Stimulated activated CD8-positive, alpha-beta memory T cell treated with anti-CD3 and anti-CD28 coated beads, Interleukin-7, amount 100 ng/mL, for 24 hours (primary cell): ENCODE data around the gene OR4D9.

ENCODE experiments used
- DNase-seq: peaks from one replicate; pipeline ENCODE4 v3.0.0-alpha.2; 2020; ENCODE audit warnings: low read depth

The OR4D9 gene

DNA sequence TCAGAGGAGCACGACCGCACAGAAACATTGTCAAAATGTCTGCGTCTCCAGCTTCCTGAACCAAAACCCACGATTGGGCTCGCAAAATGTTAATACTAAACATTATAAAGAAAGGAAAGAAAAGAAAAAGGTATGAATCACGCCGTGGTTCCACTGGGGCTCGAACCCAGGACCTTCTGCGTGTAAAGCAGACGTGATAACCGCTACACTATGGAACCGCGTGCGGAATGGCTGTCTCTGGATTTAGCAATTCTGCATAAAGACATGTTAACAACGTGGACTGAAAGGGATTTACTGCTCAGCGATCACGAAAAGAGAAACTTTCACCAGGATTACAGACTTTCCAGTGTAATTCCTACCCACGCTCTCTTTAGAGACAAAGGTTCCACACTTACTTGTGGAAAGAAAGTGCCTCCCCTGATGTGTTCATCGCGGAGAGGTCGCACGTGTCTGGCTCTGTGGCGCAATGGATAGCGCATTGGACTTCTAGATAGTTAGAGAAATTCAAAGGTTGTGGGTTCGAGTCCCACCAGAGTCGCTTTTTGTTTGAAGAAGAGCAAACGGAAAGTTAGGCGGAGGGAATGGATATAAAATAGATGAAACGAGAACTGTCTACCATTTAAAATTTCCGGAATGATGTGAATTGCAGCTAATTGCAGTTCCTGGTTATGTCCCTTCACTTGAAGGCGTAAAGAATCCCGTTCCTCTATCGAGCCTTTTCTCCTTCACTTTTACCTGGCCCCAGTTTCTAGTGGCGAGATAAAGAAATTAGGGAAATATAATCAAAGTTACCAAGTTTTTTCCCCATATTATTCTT, 39.7 kb downstream of the OR4D9 start:
- peak; percentile 73 for DNase-seq

- no peak for DNase-seq
These were observed 40.6 kb downstream of the OR4D9 start for GRCh38 chr11:59551659-59552521.

DNA sequence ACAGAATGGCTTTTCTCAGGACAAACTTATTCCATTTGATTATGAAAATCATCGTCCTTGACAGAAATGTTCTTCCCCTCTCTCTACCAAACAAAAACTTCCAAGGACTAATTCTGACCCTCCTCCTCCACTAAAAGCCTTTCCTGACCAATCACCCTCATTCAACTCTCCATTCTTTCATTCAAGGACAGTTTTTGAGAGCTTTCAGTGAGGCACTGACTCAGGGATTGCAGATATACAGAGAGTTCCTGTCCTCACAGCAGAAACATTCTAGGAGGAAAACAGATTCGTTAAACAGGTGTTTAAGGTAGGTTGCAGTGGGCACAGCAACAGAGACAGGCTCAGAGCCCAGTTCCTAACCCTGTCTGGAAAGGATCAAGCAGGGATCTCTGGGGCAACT, 41.5 kb downstream of the OR4D9 start:
- DNase-seq, result no peak

- DNase-seq, result no peak
These were observed 42.0 kb downstream of the OR4D9 start for GRCh38 chr11:59553323-59553722.

DNA sequence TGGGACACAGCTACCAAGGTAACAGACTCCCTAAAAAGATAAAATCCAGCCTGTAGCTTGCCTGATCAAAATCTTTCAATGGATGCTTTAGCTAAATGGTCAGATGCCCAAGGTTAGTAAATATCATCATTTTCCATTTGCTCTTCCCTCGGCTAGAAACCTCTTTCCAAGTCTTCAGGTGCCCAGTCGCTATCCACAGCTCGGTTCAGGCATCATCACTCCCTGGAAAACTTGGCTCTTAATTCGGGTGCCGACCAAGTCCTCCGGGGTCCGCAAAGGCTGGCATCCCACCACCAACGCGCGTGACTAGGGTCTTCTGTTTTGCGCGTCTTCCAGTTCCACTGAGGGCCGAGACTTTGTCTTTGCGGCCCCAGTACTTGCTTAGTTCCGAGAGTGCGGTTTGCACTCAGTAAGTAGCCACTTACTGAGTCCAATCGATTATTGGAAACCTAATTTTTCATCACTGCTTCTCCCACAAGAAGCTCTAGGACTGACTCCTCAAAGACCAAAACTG, 44.3 kb downstream of the OR4D9 start:
- DNase-seq, result no peak

- DNase-seq, result peak; percentile 72
These were observed 45.0 kb downstream of the OR4D9 start for GRCh38 chr11:59556115-59556916.

- DNase-seq, result no peak
These were observed 45.6 kb downstream of the OR4D9 start for GRCh38 chr11:59556917-59557348.

DNA sequence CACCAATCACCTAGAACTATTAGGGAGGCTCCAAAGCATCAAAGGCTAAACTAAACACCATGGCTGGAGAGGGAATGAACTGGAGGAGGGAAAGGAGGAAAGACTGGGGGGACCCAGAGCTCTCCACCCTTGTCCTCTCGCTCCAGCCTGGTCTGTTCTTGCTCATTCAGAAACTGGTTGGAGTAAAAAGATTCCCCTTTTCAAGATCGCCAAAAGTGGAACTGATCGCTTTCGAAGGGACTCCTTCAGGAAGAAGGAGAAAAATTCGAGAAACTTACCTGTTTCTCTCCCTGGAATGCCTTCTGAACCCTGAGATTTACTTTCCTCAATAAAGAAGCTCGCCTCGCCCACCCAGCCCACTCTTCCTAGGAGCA, 46.9 kb downstream of the OR4D9 start:
- no peak for DNase-seq

DNA sequence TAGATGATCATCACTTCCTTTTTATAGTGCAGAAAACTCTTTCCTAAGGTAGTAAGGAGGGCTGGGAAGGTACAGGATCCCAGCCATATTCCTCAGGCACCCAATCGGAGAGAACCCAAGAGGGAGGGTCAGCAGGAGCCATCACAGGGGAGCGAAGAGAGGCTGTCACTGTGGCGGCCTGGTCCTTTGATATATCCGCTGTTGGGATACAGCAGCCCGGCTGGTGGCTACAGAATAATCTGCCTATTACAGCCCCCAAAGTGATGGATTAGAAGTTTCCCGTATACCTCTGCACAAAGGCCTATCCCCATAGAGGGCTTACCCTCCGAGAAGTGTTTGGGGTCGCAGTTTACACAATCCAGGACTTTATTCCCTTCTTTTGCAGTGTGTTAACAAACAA, 48.5 kb downstream of the OR4D9 start:
- DNase-seq, result no peak

DNA sequence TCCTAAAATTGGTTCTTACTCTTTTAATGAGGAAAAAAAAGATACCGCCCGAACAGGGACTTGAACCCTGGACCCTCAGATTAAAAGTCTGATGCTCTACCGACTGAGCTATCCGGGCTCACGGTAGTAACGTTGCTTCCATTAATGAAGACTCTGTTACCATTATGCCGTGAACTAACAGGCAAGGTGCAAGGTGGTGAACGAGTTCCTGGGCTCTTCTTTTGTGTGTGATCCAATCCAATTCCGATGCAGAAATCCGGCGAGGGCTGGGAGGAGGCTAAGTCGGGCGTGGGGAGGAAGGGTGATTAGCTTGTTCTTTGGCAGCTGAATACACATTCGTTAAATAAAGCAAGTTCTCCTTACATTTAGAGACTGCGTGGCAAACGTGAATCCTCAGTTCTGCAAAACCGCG, 49.0 kb downstream of the OR4D9 start:
- peak; percentile 55 for DNase-seq

- peak; percentile 68 for DNase-seq
These were observed 49.5 kb downstream of the OR4D9 start for GRCh38 chr11:59560702-59561473.

DNA sequence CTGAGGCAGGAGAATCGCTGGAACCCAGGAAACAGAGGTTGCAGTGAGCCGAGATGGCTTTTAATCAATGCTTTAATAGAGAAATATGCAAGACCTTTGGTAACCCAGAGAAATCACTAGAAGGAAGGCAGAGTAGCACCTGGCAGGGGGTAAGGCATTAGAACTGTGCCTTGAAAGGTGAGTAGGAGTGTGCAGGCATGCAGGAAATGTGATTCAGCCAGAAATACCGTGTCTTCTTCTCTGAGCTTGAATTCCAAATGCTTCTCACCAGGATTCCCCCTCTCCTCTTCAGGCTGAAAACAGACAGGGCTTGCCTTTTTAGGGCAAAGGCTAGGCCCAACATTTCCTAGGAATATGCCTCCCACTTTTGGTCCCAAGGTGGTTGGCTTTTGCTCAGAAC, 51.0 kb downstream of the OR4D9 start:
- no peak for DNase-seq
